Heart left ventricle (tissue), 16 donors: ENCODE data around the gene SUFU. TPM values are rescaled to one million over a fixed set of nuclear protein-coding genes. Genes with fewer than 3 reads are reported as not detected.
"Not testable (repeated sequence)": the region's sequence is repeated elsewhere in the genome, so short reads cannot be mapped to it uniquely, and the experiment has no call there.

Source experiments
- ATAC-seq, 4 donors: fragments of 200-7000 bp; cut with Tn5 transposase; one replicate each; pipeline ENCODE4 v1.9.1; 2020 to 2022; ENCODE audit warnings: moderate library complexity in 4 of 4, mild to moderate bottlenecking in 3 of 4, moderate number of reproducible peaks in 1 of 4
- DNase-seq, 5 donors: peaks; one replicate each; pipeline ENCODE4 v3.0.0-alpha.2; 2020
- H3K27ac ChIP-seq, 12 donors: fragments of 200-600 bp; sonication (generic) in 4 of 12; one replicate each; pipeline versions ENCODE4 v1.5.0 to v1.8.0; 2016 to 2022; ENCODE audit warnings: mild to moderate bottlenecking in 2 of 12
- H3K27me3 ChIP-seq, 9 donors: fragments of 200-600 bp; sonication (generic) in 2 of 9; one replicate each; pipeline versions ENCODE4 v1.5.1 to v1.8.0; 2016 to 2022; ENCODE audit warnings: mild to moderate bottlenecking in 3 of 9
- H3K36me3 ChIP-seq, 9 donors: fragments of 200-600 bp; sonication (generic) in 2 of 9; one replicate each; pipeline versions ENCODE4 v1.5.0 to v1.8.0; 2018 to 2022; ENCODE audit warnings: mild to moderate bottlenecking in 2 of 9
- H3K4me1 ChIP-seq, 12 donors: fragments of 200-600 bp; sonication (generic) in 4 of 12; one replicate each; pipeline versions ENCODE4 v1.5.0 to v1.8.0; 2016 to 2022; ENCODE audit warnings: mild to moderate bottlenecking in 3 of 12
- H3K4me3 ChIP-seq, 12 donors: fragments of 200-600 bp; sonication (generic) in 4 of 12; one replicate each; pipeline versions ENCODE4 v1.5.0 to v1.8.0; 2017 to 2022; ENCODE audit warnings: mild to moderate bottlenecking in 9 of 12, moderate library complexity in 4 of 12
- H3K9me3 ChIP-seq, 12 donors: fragments of 200-600 bp; sonication (generic) in 4 of 12; one replicate each; pipeline versions ENCODE4 v1.5.0 to v1.8.0; 2016 to 2022; ENCODE audit warnings: mild to moderate bottlenecking in 1 of 12
- POLR2A ChIP-seq, 2 donors: fragments of 450-650 bp; IDR thresholded peaks; one replicate each; pipeline ENCODE4 v1.6.1; 2017; ENCODE audit warnings: antibody characterized with exemption in 2 of 2, mild to moderate bottlenecking in 2 of 2, moderate library complexity in 2 of 2
- whole genome bisulfite sequencing, 4 donors: extraction: QIAGEN DNeasy Blood & Tissue Kit in 2 of 4; methylation state at CpG; one replicate each; pipeline versions ENCODE4 v1.1.5 to v1.1.7; 2013 to 2018; 5-methylcytosine and 5-hydroxymethylcytosine counted together
- intact Hi-C, 10 donors: fragments of 100-400 bp; cut with DNase I; formaldehyde crosslinking; loops; one replicate each; pipeline versions ENCODE4 v1.11.1 to v1.14.2; 2022
- polyA plus RNA-seq, 2 donors: library from polyadenylated mRNA; stranded (reverse); fragments of 200-250 nt; gene quantifications; one replicate each; pipeline ENCODE4 v1.2.3, GENCODE V29; 2013
- total RNA-seq, 9 donors: library from RNA; depleted of rRNA in 2 of 9; stranded (reverse); fragments of >200 nt in 2 of 9; fragmentation: NEBNext Ultra II Directional in 3 of 9; extraction: Animal tissue kit (Norgen Biotek cat#: 25700) in 3 of 9; gene quantifications; one replicate each; pipeline versions ENCODE4 v1.1.0 to v1.2.4, GENCODE V29; 2016 to 2023
- TF ChIP-seq, protein P1 (sequence below), 12 donors: fragments of 200-600 bp; sonication (generic) in 4 of 12; IDR thresholded peaks; one replicate each; pipeline versions ENCODE4 v1.5.0 to v1.8.0; 2018 to 2022; ENCODE audit warnings: antibody characterized with exemption in 12 of 12, mild to moderate bottlenecking in 5 of 12
- donor health status: ischemic (EF 13 %, LVEDD 7.1; RV severe dilation, severe dysfunction).
- donor health status: healthy with polysubstance abuse.
- donor health status: DM: no; HTN: yes; CAD: no.
- donor health status: DM: no; HTN: no; CAD: no.
- donor health status: ischemic (EF 25% LVEDD 6.9; RV normal size, moderate dysfunction).
- donor health status: ischemic (EF 25% LVEDD 5.7; RV mildly dilated, moderate dysfunction).
- donor health status: healthy.
- donor health status: DM: yes; HTN: yes; CAD: no.
- donor health status: ischemic (EF 35%, LVEDD 5.7; RV mildly dilated, moderate dysfunction).
- donor health status: nonischemic (EF 11% LVEDD 7.7; RV severe dilation, severe dysfunction).
- donor health status: DM: yes; HTN: yes; CAD: no.
- donor health status: PGD.
- donor health status: ischemic (EF 29% LVEDD 5.4; RV normal size, mild dysfunction).
- donor health status: nonischemic (EF 23%, LVEDD 6.1; RV moderate dilation, normal function).

SUFU gene
- total and polyA plus RNA-seq, 11 donors, result 3.7 to 12.7 (median 7.5) TPM

GRCh38 chr10:102493771-102494170 is 10.0 kb upstream of the SUFU start:
- Histone ChIP-seq H3K36me3 (peaks cover 0 to 62% (median 20%) of the 10 kb centered on the region in 9 donors), H3K27me3 (no peaks in the 10 kb centered on the region), H3K27ac (peak overlapping the region in 4 of 12 donors; percentile 59 to 79 (median 67)), H3K4me1 (peaks cover 0 to 68% (median 33%) of the 10 kb centered on the region in 12 donors), H3K4me3 (no peak overlapping the region), H3K9me3 (no peaks in the 10 kb centered on the region)
- TF ChIP-seq, protein P1, sequence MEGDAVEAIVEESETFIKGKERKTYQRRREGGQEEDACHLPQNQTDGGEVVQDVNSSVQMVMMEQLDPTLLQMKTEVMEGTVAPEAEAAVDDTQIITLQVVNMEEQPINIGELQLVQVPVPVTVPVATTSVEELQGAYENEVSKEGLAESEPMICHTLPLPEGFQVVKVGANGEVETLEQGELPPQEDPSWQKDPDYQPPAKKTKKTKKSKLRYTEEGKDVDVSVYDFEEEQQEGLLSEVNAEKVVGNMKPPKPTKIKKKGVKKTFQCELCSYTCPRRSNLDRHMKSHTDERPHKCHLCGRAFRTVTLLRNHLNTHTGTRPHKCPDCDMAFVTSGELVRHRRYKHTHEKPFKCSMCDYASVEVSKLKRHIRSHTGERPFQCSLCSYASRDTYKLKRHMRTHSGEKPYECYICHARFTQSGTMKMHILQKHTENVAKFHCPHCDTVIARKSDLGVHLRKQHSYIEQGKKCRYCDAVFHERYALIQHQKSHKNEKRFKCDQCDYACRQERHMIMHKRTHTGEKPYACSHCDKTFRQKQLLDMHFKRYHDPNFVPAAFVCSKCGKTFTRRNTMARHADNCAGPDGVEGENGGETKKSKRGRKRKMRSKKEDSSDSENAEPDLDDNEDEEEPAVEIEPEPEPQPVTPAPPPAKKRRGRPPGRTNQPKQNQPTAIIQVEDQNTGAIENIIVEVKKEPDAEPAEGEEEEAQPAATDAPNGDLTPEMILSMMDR (IDR thresholded peaks at IDR 0.05), result no peak
- TF ChIP-seq POLR2A (IDR thresholded peaks at IDR 0.05), result no peak
- intact Hi-C loops, result no loop called here
- DNase-seq (peak in 1 of 5 donors; percentile 23), ATAC-seq (no peak)
- WGBS, 4 donors, result 85 to 90% (median 88%) methylated on average over 2 of the region's 2 CpGs

DNA sequence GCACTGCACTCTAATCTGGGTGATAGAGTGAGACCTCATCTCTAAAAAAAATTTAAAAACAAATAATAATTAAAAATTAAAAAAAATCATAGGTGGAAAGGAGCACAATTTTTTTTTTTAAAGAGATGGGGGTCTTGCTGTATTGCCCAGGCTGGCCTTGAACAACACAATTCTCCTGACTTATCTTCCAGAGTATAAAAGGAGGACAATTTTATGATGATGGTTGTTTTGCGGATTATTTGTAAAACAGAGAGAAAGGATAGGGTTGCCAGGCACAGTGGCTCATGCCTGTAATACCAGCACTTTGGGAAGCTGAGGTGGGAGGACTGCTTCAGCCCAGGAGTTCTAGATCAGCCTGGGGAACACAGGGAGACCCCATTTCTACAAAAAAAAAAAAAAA is 6.2 kb upstream of the SUFU start:
- DNase-seq (no peak), ATAC-seq (no peak)
- Histone ChIP-seq H3K27ac (peak overlapping the region in 1 of 12 donors; percentile 98), H3K36me3 (peaks cover 0 to 30% (median 0%) of the 10 kb centered on the region in 9 donors), H3K4me1 (peaks cover 0 to 76% (median 33%) of the 10 kb centered on the region in 12 donors), H3K9me3 (no peaks in the 10 kb centered on the region), H3K4me3 (no peak overlapping the region), H3K27me3 (no peaks in the 10 kb centered on the region)
- TF ChIP-seq POLR2A (IDR thresholded peaks at IDR 0.05), result no peak
- TF ChIP-seq, protein P1 (IDR thresholded peaks at IDR 0.05), result no peak
- intact Hi-C loops, result no loop called here
- 93 to 97% (median 94%) methylated on average over 1 of the region's 1 CpG for WGBS, 4 donors

DNA sequence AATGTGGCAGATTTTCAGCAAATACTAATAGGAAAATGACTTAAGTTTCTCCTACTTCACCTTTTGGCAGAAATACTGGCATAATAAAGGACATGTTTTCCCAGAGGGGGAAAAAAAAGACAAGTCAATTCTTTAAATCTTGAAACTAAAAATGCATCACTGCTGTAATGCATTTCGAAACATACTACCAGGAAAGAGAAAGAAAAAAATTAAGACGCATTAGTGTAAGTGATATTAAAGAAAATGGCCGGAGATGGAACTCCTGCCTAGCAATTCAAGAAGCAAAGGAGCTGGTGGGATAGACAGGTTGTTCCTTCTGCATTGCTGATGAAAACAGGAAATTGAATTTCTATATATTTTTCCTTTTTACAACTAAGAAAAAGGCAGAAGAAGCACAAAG is 4.4 kb upstream of the SUFU start:
- DNase-seq, result no peak
- Histone ChIP-seq H3K36me3 (peaks cover 0 to 15% (median 0%) of the 10 kb centered on the region in 9 donors), H3K27me3 (no peaks in the 10 kb centered on the region), H3K4me1 (peaks cover 0 to 68% (median 23%) of the 10 kb centered on the region in 12 donors), H3K9me3 (no peaks in the 10 kb centered on the region), H3K4me3 (no peak overlapping the region), H3K27ac (peak overlapping the region in 1 of 12 donors; percentile 98)
- ATAC-seq, result no peak
- TF ChIP-seq, protein P1 (IDR thresholded peaks at IDR 0.05), result no peak
- no peak for TF ChIP-seq POLR2A (IDR thresholded peaks at IDR 0.05)
- intact Hi-C loops, result no loop called here
- WGBS, 4 donors, result 85 to 91% (median 88%) methylated on average over 3 of the region's 3 CpGs

DNA sequence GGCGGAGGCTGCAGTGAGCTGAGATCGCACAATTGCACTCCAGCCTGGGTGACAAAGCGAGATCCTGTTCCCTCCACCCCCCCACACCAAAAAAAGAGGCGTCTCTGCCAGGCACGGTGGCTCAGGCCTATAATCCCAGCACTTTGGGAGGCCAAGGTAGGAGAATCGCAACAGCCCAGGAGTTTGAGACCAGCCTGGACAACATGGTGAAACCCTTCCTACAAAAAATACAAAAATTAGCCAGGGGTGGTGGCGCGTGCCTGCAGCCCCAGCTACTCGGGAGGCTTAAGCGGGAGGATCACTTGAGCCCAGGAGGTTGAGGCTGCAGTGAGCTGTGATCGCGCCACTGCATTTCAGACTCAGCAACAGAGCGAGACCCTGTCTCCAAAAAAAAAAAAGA is 3.1 kb upstream of the SUFU start:
- Histone ChIP-seq H3K4me3 (peak overlapping the region in 4 of 12 donors; percentile 64 to 97 (median 76)), H3K36me3 (peaks cover 0 to 13% (median 0%) of the 10 kb centered on the region in 9 donors), H3K27ac (peak overlapping the region in 6 of 12 donors; percentile 83 to 98 (median 90)), H3K4me1 (peaks cover 0 to 72% (median 31%) of the 10 kb centered on the region in 12 donors)
- 89 to 95% (median 94%) methylated on average over 13 of the region's 13 CpGs for WGBS, 4 donors
- not testable (repeated sequence) for H3K27me3 ChIP-seq, DNase-seq, H3K9me3 ChIP-seq, ATAC-seq
- intact Hi-C loops, result loop anchor here in 4 of 10 donors (5.0 to 10.0 kb wide), 2 partner anchors 82 to 144 kb away; partner anchors contain the start of gene TRIM8 (in 2 of the 4)
